IPS-20b (cell line): Measurements from ENCODE around the gene CA12.

Source experiments
- H3K27ac ChIP-seq: one replicate; pipeline ENCODE4 v1.5.1; 2013; ENCODE audit warnings: low read length
- H3K27me3 ChIP-seq: 2 replicates; pipeline ENCODE4 v1.6.1; 2013; ENCODE audit warnings: mild to moderate bottlenecking, low read length, inconsistent platforms; ENCODE audit not compliant: insufficient read depth
- H3K36me3 ChIP-seq: 2 replicates; pipeline ENCODE4 v1.6.1; 2013; ENCODE audit warnings: low read depth, mild to moderate bottlenecking, inconsistent platforms, low read length, moderate library complexity; ENCODE audit not compliant: insufficient read depth
- H3K4me1 ChIP-seq: 2 replicates; pipeline ENCODE4 v1.6.1; 2013; ENCODE audit warnings: mild to moderate bottlenecking, control low read depth, inconsistent platforms, low read length, moderate library complexity; ENCODE audit not compliant: insufficient read depth
- H3K4me3 ChIP-seq: 2 replicates; pipeline ENCODE4 v1.5.1; 2013; ENCODE audit warnings: mild to moderate bottlenecking, low read length, inconsistent platforms
- H3K9ac ChIP-seq: 2 replicates; pipeline ENCODE4 v1.6.1; 2013; ENCODE audit warnings: low read depth, mild to moderate bottlenecking, inconsistent platforms, low read length, moderate library complexity
- H3K9me3 ChIP-seq: 2 replicates; pipeline ENCODE4 v1.6.1; 2013; ENCODE audit warnings: mild to moderate bottlenecking, low read depth, low read length, inconsistent platforms; ENCODE audit not compliant: insufficient read depth

The CA12 gene

DNA sequence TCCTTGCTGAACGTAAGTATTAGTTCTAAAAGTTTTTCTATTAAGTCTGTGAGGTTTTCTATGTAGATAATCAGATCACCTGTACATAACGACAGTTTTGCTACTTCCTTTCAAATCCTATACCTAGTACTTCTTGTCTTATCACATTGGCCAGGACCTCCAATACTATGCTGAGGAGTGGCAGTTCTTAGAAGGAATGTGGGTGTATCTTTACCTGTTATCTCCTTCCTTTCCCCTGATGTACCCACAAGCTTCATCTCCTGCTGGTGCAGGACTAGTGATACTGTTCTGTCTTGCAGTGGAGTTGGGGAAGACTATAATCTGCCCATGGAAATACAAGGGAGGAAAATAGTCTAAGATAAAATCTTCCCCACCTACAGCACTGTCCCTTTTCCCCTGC is 16.8 kb upstream of the CA12 start:
- no peak overlapping the region for H3K27ac ChIP-seq

DNA sequence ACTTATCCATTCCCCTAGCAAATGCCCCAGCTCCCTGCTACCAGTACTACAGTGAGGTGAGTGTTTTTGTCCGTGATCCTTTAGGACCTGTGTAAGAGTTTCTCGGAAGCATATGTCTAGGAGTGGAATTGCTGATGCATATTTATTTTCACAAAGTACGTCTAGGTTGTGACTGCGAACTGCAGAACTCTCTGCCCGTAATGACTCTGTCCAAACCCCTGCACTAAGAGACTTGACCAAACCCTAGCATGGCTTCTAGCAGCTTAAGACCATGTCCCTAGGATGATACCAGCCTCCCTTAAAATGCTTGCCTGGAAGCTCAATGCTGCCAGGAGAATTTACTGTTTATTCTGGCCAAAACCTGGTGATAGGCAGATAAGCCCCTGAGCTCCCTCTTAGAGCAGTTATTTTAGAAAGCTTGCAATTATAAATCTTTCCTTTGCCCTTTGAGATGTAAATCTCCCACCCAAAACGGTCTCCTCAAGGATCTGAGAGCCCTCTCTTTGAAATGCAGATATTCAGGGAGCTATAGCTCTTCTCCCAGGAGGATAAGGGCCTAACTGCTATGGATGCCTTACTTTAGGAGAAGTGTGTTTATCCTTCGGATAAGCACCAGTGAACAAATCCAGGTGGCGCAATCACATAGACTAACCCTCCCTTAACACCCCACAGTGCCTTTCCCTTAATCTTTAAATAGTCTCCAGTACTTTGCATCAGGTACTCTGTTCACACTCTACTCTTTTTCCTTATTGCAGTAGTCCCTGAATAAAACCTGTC is 14.7 kb upstream of the CA12 start:
- H3K27ac ChIP-seq, result no peak overlapping the region
- no peak overlapping the region for H3K4me3 ChIP-seq
- peaks cover 10% of the 10 kb centered on the region for H3K4me1 ChIP-seq
- H3K27me3 ChIP-seq, result peaks cover 18% of the 10 kb centered on the region; the same call in 1 of the 2 replicates
- no peaks in the 10 kb centered on the region for H3K36me3 ChIP-seq
- H3K9me3 ChIP-seq, result no peaks in the 10 kb centered on the region
- H3K9ac ChIP-seq, result no peak overlapping the region

More for the DNA sequence above, 16.8 kb upstream of the CA12 start:
- Histone ChIP-seq H3K4me1 (peaks cover 10% of the 10 kb centered on the region), H3K9ac (no peak overlapping the region), H3K4me3 (no peak overlapping the region), H3K27me3 (peaks cover 18% of the 10 kb centered on the region; the same call in 1 of the 2 replicates), H3K9me3 (no peaks in the 10 kb centered on the region), H3K36me3 (no peaks in the 10 kb centered on the region)

DNA sequence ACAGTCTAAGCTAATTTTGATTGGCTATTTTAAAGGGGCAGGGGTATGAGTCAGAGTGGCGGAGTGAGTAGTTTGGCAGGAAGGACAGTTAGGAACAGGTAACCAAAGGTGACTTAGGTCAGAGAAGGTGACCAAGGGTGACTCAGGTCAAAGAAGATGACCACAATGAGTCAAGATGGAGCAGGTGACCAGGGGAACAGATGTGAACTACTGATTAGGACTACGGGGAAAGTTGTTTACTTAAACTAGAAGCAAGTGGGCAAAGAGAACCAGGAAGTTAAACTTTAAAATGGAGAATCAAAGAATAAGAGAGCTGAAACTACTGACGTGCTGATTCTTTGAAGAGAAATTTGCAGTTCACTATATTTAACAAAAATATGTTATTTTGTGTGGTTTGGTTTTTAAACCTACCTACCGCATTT is 14.1 kb upstream of the CA12 start:
- Histone ChIP-seq H3K9me3 (no peaks in the 10 kb centered on the region), H3K4me3 (no peak overlapping the region), H3K27me3 (peaks cover 18% of the 10 kb centered on the region; the same call in 1 of the 2 replicates), H3K4me1 (peaks cover 10% of the 10 kb centered on the region), H3K36me3 (no peaks in the 10 kb centered on the region), H3K9ac (no peak overlapping the region), H3K27ac (no peak overlapping the region)

DNA sequence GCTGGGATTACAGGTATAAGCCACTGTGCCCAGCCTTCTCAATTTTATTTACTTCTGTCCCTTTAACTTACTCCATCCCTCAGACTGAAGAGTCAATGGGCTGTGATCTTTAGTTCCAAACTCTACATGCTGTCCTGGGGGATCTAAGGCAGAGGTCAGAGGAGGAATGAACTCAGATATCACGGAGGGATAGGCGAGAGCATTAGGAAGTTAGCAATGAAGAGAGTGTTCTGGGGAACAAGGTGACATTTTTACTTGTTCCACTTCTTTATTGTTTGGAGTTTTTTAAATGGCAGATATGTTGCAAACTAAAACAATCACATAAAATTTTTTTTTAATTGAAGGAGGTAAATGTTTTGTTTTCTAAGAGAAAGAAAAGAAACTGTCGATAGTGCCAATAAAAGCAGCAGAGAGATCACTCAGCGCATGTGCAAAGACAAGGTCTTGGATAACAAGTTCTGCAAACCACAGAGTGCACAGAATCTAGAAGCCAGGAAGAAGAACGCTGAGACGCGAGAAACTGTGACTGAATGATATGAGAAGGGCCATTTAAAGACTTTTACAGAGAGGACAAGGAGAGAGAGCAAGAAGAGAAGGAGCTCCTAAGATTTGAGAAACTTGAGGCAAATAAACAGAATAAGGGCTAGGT is 10.8 kb upstream of the CA12 start:
- Histone ChIP-seq H3K4me1 (peaks cover 10% of the 10 kb centered on the region), H3K27ac (no peak overlapping the region), H3K36me3 (no peaks in the 10 kb centered on the region), H3K27me3 (peaks cover 18% of the 10 kb centered on the region; the same call in 1 of the 2 replicates), H3K9me3 (no peaks in the 10 kb centered on the region), H3K9ac (no peak overlapping the region), H3K4me3 (no peak overlapping the region)

DNA sequence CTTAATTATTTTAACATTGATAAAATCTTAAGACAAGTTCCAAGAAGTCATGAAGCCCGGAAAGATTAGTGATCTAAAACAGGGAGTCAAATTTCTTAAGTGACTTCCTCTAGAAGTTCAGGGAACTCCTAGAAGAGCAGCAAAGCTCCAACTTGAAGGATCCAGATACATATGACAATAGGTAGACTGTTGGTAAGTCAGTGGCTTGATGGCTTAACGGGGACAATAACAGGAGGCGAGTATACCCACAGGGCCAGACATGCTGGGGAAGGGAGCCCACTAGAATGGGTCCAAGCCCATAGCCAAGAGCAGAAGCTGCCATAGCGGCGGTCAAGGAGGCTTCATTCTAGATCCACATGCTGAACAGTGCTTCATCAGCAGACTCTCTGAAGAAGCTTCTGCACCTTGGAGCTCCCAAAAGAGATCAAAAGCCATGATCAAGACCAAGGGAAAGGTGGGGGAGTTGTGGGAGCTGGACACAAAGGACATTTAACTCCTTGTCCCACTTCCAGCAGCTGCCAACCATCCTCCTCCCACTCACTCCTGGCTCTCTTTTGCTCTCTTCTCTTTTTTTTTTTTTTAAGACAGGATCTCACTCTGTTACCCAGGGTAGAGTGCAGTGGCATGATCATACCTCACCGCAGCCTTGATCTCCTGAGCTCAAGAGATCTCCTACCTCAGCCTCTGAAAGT is 10.2 kb upstream of the CA12 start:
- Histone ChIP-seq H3K4me1 (peaks cover 10% of the 10 kb centered on the region), H3K27ac (no peak overlapping the region), H3K27me3 (peaks cover 18% of the 10 kb centered on the region; the same call in 1 of the 2 replicates), H3K9ac (no peak overlapping the region), H3K4me3 (no peak overlapping the region), H3K36me3 (no peaks in the 10 kb centered on the region), H3K9me3 (no peaks in the 10 kb centered on the region)

DNA sequence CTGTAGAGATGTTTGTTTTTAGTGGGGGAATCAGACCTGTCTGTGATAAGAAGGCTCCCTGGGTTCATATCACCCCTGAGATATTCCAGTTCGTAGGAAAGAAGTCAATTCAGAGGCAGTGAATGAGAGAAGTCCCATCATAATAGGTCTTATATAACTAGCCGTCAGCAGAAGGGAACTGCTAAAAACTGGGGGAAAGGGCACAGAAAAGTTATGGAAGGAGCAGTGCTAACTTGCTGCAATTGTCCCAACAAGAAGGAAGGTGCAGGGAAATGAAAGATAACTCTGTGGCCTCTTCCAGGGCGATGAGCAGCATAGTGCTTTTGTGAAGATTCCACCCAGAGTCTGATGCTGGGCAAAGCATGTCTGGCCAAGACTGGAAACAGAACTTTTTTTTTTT is 9.0 kb upstream of the CA12 start:
- Histone ChIP-seq H3K36me3 (no peaks in the 10 kb centered on the region), H3K9me3 (no peaks in the 10 kb centered on the region), H3K27ac (no peak overlapping the region), H3K27me3 (peaks cover 12% of the 10 kb centered on the region; the same call in 1 of the 2 replicates), H3K4me3 (no peak overlapping the region), H3K9ac (no peak overlapping the region), H3K4me1 (no peaks in the 10 kb centered on the region)

DNA sequence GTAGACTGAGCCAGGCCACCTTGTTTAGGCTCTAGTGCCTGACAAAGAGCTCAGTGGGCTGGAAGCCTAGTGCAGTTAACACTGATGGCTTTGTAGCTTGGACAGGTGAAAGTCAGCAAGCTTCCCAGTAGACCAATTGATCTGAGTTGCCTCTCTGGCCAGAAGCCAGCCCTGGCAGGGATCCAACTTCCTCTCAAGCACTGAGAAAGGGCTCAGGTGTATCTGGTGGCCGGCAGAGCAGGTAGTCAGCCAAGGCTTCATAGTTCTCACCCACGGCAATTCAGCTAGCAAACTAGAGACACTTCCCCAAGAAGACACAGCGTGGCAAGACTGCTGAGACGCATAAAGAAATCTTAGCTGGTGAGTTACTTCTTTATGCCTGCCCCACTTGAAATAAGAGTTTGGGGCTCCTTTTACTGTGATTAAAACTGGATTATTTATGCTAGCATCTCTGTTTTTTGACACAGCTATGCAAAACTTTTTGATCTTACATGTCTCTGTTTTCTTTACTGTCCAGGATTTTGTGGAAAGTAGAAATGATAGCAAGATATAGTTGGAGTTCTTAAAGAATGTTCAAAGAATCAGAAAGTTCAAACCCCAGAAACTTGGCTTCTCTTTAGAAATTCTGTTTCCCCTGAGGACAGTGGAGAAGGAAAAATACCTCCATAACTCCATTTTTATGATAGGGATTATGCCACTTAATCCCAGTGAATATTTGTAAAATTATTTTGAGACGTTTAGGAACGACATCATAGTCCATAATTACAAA is 8.4 kb upstream of the CA12 start:
- H3K36me3 ChIP-seq, result no peaks in the 10 kb centered on the region
- H3K9ac ChIP-seq, result no peak overlapping the region
- no peak overlapping the region for H3K4me3 ChIP-seq
- no peak overlapping the region for H3K27ac ChIP-seq
- H3K4me1 ChIP-seq, result no peaks in the 10 kb centered on the region
- no peaks in the 10 kb centered on the region for H3K9me3 ChIP-seq
- peaks cover 6% of the 10 kb centered on the region; the same call in 1 of the 2 replicates for H3K27me3 ChIP-seq

DNA sequence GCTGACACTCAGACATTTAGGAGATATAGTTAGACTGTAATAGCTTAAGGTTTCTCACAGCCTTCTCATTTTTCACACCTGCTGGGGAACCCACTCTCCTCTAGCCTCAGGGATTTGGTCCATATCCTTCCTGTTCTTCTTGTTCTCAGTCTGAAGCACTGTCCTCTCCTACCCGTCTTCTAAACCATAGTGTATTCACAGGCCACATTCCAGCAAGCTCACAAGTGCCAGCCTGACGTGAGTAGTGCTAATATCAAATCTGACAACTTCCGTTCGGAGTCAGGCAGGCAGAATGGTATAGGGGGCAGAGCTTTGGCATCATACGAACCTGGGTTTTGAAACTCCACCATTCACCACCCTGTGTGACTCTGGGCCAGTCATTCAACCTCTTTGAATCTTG is 6.9 kb upstream of the CA12 start:
- Histone ChIP-seq H3K27me3 (peaks cover 10% of the 10 kb centered on the region), H3K36me3 (no peaks in the 10 kb centered on the region), H3K9ac (no peak overlapping the region), H3K4me3 (no peak overlapping the region), H3K9me3 (no peaks in the 10 kb centered on the region), H3K4me1 (no peaks in the 10 kb centered on the region), H3K27ac (no peak overlapping the region)

DNA sequence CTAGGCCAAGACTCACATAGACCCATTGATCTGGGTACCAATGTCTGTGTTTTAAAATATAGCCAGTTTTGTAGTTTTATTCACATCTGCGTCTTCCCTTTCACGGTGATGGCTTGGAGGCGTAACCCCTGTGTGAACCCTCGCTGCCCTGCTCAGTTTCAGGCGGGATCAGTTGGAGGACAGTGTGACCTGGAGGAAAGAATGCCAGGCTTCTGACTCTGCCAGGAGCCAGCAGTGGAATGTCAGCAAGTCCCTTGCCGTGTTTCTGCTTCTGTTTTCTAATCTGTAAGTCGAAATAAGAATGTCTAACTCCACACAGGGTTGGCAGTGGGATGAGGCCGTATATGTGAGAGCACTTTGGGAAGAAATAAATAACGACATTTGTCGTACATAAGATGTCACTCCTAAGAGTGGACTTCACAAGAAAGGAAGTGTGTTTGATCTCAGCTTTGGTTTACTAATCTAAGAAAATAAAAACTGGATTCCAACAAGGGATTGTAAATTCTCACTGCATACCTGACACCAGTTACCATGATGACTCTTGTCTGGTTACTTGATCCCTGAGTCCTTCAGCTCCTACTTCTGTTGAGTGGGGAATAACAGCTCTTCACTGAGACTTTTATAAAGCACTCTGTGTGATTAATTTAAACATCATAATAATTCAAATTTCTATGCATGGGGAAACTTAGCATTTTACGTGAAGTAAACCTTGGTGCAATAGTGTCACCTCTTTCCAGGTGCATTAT is 6.3 kb upstream of the CA12 start:
- Histone ChIP-seq H3K27ac (no peak overlapping the region), H3K4me3 (no peak overlapping the region), H3K9ac (no peak overlapping the region), H3K4me1 (no peaks in the 10 kb centered on the region), H3K36me3 (no peaks in the 10 kb centered on the region), H3K9me3 (no peaks in the 10 kb centered on the region), H3K27me3 (peaks cover 16% of the 10 kb centered on the region)

DNA sequence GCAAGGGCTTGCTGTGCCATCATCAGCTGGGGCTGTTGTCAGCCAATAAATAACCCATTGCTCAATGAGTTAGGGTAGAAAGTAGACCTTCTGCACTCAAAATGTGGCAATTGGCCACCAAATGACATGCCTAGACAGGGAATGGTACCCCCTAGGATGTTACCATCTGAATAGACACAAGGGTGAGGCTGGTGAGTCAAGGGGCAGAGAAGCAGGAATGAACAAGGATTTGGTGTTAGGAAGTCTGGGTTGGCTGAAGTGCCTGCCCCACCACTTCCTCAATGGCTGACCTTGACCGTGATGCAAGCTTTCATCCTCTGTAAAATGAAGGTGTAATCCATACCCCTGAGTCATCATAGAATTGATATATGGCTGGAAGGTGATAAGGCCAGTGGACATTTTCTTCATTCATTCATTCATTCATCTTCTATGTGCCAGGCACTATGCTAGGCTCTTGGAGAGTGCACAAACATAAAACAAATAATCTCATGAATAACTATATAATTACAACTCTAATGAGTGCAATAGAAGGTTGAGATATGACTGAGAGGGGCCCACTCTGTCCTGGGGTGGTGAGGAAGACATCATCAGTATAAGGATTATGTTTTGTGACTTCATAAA is 4.4 kb upstream of the CA12 start:
- no peaks in the 10 kb centered on the region for H3K36me3 ChIP-seq
- peaks cover 35% of the 10 kb centered on the region for H3K27me3 ChIP-seq
- no peak overlapping the region for H3K9ac ChIP-seq
- no peaks in the 10 kb centered on the region for H3K9me3 ChIP-seq
- H3K4me1 ChIP-seq, result no peaks in the 10 kb centered on the region
- no peak overlapping the region for H3K4me3 ChIP-seq
- no peak overlapping the region for H3K27ac ChIP-seq
